GM21786 (cell line): ENCODE data around the gene STARD5.

Source experiments
- ATAC-seq: cut with Tn5 transposase; IDR thresholded peaks from one replicate; pipeline ENCODE4 v1.9.1; 2021; ENCODE audit not compliant: unreplicated experiment

STARD5 gene

DNA sequence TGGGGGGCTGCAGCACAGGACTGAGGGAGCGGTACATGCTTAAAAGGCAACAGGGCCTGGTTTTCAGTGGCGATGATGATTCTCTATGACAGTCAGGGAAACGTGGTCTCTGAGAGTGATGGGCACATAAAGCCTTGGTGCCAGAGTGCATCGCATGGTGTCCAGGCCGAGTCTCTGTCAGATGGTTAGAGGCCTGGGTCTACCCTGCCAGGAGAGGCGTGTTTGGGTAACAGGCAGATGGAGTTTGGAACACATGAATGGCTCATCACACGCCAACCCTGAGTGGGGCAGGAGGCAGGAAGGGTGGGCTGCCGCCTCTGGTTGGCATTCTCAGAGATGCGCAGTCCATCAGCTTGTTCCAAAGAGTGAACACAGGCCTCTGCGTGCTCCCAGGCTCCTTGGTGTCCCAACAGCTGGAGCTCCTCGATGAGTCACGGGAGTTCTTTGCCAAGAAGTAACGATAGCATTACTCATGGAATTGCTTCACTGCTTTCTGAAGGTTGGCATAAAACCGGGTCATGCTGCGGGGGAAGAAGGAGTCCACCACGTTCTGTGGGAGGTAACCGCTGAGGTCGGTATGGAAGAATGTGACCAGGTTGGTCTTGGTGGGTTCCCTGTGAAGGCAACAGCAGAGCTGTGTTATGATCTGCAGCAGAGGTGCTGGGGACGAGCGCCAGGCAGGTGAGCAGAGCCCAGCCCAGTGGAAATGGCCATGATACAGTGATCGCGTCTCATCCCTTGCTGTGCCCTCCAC, 11.0 kb downstream of the STARD5 start:
- ATAC-seq: no peak

DNA sequence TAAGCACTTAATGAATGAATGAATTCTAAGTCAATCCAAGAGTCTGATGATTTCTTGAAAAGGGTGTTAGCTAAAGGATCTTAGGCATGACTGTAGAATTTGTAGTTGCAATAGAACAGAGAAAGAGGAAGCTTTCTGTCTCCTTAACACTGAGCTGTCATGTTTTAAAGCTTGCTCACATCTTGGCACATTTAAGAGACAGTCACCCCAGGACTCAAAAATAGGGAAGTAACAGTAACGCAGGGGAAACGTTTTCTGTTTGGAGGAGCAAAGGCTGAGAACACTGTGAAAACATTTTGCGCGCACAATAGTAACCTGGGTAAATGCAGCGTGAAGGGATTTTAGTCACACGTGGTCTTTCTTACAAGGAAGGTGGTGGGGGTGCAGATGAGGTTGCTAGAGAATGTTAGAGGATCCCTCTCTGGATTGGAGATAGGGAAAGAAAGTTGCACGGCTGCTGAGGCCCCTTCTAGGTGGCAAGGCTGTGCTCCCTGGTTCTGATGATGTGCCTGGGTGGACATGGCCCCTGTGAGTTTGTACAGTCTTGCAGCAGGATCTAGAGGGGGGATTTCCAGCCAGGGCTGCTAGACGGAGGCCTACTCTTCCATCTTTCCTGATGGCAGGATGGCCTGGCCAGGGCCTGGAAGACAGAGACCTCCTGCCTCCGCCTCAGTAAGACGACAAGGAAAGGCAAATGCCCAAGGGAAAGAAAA, 12.0 kb downstream of the STARD5 start:
- ATAC-seq: peak; percentile 60

DNA sequence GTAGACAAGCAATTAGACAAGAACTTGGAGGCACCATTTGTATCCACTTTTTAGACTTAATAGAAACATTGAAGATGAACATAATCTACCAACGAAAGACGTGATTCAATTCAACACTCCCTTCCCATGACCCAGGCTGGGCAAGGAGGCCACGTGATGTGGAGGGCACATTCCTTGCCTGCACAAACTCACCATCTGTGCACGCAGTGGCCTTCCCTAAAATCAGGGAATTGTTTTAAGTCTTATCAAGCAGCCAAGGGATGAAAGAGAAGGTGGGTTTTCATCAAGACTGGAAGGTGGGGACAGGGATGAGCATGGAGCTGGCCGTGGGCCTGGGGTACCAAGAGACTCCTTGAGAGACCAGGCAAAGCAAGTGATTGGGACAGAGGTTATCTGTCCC, 13.5 kb downstream of the STARD5 start:
- no peak for ATAC-seq

DNA sequence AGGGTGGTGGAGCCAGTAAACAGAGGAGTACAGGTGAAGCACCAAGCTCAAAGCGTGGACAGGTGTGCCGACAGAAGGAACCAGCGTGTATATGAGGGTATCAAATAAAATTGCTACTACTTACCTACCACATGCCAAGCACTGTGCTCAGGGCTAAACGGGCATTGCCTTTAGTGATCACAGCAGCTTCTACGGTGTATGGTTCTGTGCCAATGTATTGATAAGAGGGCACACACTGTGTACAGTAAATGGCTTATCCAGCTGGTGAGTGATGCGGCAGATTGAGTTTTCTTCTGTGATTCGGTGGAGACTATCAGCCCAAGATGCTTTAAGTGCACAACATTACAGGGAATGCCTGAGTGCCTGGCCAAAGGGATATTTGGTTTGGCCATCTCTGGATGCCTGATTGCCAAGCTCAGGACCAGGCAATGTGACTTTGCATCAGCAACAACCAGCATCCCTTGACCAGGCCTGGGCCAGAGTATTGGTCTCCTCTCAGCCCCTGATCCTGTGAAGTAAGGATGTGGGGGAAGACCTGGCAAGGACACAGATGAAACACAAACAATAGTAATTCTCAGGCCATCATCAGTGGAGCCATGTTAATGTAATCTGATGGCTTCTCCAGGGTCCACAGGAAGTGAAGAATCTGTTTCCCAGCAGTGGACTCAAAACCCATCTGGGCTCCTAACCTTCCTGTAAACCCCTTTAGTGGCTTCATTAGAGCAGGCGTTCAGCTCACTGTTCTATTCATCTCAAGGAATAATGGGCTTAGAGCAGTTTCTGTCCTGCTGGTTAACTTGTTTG, 14.1 kb downstream of the STARD5 start:
- ATAC-seq: no peak

DNA sequence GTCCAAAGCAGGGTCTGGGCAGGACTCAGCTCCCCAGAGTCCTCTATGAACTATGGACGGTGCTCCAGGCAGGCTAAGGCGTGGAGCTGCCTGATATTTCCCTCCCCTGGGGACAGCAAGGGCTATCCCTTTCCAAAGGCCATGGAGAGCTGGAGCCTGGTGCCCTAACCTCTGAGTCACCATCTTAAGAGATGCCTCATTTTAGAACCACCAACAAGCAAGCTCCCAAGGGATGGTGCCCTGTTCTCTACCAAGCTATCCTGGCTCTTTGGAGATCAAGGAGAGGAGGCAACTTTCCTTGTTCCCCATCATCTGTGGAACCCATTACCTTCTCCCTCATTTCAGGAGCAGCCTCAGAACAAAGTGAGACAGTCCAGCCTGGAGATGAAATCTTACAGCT, 15.7 kb downstream of the STARD5 start:
- ATAC-seq: no peak

DNA sequence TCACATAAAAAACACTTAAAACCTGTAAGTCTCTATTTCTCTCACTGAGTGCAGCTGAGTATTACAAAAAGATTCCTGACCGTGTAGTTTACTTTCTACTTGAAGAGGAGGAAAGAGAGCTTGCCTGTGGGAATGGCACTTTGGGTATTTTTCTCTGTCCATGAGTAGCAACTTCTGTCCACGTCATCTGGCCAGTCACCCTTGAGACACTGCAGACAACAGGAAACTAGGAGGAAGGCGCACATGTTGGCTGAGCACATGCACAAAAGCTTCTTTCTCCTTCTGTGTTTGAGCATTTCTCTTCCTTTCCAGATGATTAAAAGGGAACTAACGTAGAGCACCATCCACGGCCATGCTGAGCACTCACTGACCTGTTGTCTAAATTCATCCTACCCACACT, 19.7 kb downstream of the STARD5 start:
- ATAC-seq: no peak

DNA sequence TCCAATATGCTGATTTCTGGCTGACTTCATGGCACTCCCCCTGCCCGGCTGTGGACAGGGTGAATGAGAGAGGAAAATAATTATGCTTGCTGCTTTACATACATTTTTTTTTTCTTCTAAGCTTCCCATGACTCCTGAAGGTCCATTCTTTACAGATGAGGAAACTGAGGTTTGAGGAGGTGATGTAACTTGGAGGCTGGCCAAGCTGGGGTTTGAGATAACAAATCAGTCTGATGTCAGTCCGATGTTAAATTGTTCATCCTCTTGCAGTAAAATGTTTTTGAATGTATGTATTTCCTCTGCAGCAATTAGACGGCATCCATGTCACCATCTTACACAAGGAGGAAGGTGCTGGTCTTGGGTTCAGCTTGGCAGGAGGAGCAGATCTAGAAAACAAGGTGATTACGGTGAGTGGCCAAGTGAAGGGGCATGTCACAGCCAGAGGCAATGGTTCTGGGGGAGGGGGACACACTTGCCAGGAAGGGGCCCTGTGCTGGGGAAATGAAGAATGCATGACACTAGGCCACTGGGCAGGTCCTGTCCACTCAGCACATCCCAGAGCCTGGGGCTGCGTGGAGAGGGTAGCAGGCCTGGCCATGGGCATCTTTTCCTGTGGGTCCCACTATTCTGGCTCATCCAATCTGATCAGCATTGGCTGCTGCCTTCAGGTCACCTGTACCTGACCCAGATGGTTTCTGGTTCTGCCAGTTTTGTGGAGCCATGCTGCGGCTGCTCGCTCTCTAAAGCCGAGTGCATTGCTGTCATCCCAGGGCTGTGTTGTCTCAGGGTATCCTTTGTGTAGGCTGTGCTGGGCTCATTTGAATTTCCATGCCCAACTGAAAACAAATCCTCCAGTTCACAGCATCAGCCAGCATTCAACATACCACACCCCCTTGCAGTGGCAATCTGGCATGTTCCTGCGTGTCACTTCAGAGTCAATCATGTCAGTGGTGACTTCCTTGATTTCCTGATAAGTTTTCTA, 20.4 kb downstream of the STARD5 start:
- ATAC-seq: no peak

DNA sequence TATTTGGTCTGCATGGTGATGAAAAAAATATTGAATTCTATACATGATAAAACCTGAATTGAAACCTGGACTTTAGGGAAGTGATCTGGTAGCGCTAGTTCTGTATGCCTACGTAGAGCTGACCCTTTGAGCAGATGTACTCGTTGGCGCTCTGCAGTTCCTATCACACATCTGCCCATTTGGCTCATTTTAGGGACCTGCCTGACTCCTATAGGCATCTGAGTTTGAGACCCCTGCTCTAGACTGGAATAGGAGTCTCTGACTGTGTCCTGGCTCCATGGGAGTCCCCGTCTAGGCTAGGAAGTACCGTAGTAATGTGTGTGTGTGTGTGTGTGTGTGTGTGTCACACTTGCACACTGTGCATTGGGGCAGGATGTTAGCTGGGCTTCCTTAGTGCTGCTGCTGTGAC, 21.2 kb downstream of the STARD5 start:
- no peak for ATAC-seq

DNA sequence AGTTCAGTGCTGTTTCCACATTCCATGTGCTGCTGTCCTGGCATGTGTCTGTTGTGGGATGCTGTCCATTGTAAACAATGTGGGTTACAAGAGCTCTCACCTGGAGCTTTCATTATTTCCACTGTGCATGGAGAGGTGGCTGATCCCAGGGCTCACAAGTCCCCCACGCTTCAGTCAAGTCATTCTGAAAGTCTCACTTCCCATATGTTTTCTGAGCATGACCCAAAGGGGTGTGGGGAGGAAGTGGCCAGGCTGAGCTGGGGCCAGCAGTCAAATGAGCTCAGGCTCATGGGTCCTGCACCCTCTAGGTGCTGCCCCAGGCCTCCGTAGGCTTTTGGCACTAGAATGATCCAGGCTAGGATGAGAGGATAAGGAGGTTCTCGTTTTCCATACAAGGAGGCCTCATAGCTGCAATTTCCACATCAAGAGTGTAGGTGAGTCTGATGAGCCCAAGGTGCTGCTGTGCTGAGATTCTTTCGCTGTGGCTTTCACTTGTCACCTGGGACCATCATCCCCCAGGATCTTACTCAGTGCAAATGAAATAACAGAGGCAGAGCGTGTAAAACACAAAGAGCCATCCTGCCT, 22.0 kb downstream of the STARD5 start:
- peak; percentile 81 for ATAC-seq

DNA sequence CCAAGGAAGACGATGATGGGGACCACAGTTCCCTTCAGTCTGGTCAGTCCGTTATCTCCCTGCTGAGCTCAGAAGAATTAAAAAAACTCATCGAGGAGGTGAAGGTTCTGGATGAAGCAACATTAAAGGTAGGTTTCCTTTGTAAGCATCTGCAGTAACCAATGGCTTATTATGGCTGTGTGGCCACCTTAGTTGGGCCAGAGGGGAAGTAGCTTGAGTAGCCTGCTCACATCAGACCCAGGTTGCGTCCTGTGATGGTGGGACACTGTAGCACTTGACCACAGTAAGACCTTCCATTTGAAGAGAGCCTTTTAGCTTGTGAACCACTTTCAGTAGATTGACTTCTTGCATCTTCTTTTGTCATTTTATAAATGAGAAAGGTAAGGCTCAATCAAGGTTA, 22.6 kb downstream of the STARD5 start:
- ATAC-seq: peak; percentile 16

DNA sequence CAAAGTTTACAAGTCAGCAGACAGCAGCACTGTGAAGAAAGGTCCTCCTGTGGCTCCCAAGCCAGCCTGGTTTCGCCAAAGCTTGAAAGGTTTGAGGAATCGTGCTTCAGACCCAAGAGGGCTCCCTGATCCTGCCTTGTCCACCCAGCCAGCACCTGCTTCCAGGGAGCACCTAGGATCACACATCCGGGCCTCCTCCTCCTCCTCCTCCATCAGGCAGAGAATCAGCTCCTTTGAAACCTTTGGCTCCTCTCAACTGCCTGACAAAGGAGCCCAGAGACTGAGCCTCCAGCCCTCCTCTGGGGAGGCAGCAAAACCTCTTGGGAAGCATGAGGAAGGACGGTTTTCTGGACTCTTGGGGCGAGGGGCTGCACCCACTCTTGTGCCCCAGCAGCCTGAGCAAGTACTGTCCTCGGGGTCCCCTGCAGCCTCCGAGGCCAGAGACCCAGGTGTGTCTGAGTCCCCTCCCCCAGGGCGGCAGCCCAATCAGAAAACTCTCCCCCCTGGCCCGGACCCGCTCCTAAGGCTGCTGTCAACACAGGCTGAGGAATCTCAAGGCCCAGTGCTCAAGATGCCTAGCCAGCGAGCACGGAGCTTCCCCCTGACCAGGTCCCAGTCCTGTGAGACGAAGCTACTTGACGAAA, 24.2 kb downstream of the STARD5 start:
- ATAC-seq: no peak

DNA sequence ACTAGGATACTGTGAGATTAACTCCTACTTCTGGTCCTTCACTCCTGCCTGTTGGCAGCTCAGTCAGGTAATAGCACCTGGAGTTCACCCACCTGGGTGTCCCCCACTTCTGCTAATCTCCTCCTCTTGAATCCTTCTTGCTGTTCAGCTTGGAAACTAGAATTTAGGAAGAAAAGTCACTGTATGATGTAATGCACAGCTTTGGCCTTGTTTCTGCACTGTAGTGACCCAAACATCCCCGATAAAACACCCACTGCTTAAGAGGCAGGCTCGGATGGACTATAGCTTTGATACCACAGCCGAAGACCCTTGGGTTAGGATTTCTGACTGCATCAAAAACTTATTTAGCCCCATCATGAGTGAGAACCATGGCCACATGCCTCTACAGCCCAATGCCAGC, 24.8 kb downstream of the STARD5 start:
- no peak for ATAC-seq

DNA sequence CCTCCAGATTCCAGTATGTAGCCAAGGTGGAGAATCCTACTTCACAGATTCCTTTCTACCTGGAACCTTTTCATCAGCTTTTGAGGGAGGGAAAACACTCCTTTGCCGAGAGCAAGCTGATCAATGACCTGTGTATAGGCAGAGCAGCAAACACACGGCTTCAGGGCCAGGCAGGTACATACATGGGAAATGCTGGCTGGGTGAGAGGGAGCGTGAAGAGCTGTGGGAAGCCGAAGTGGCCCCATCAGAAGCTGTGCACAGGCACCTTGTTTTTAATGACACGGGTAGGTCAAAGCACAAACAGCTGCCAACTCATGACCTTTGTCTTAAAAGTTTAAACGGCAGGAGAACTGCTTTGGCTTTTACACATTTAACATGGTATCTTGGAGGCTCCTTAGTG, 25.3 kb downstream of the STARD5 start:
- no peak for ATAC-seq

DNA sequence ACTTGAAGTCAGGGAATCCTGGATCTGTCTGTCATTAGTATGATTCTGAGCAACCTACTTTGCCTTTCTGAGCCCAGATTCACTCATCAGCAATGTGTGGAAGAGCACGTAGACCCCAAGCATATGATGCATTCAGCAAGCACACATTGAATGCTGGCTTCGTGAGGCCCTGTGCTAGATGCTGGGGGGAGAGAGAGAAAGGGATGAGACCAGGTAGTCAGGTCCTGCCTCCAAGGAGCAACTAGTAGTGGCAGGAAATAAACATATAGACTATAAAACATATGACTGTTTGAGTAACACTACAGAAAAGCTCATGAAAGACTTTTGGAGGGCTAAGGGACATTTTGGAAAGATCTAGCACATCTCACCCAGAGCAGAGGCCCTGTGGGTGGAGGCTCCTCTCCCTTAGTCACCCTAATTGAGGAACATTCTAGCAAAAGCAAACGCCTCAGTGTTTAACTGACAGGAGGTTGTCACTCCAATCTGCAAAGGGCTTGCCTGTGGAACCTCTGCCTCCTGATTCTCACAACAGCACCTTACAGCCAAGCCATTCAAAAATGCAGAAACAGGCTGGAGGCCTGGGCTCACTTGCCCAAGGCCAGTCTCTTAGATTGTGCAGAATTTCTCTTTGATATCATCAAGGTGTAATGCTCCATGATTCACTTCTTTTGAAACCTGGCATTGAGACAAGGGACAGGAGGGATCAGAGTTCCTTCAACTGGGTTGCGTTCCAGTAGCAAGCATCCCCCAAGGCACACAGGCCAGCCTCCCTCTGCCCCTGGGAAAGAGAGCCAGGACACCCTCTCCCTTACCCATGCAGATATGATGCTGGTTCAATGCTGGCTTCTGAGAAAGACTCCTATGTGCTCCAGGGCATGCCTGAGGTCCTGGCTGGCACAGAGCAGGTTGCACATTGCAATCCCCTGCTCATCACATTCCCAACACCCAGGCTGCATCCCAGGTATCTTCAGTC, 26.1 kb downstream of the STARD5 start:
- no peak for ATAC-seq

DNA sequence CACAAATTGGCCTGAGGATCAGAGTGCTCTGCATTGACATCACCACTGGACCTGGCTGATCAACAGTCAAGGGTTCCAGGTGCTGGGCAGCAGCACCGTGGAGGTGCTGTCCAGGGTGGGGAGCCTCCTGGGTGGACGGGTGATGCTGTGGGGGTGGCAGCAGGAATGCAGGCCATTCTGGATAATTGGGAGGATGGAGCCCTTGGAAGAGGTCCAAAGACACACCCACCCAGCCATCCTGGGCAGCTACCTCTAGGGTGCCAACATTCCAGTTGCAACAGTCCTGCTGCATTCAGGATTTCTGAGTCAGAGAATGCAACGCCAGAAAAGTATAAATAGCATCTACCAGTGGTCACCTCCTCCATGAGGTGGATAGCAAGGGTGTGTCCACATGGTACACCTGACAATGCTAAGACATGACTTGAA, 26.8 kb downstream of the STARD5 start:
- no peak for ATAC-seq

DNA sequence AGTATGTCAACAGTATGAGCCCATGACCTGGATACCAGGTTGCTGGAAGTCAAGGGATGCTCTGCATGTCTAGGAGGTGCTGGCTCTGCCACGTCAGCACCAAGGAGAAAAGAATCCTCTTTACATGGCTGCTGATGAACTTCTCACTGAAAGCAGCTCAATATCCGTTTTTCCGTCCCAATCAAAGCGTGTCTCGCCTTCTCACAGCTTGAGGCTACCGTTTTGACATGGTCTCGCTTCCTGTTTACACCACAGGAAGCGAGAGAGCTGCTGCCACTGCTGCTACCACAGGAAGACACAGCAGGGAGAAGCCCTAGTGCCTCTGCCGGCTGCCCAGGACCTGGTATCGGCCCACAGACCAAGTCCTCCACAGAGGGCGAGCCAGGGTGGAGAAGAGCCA, 27.3 kb downstream of the STARD5 start:
- ATAC-seq: peak; percentile 32

DNA sequence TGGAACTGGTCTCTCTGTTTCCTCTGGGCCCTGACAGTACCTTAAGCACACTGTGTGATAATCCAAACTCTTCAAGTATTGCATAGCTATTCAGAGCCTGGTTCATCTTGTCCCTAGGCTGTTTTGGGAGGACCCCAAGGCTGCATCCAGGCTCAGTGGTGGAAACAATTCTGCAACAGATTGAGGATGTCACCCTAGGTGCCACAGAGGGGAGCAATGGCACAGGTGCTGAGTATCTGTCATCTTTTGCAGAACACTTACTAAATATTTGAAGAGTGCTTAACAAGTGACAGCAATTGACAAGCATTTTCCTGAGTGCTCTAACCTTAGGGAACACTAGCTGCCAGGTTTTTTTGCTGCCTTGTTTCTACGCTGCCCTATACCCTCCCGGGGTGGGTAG, 27.8 kb downstream of the STARD5 start:
- no peak for ATAC-seq

DNA sequence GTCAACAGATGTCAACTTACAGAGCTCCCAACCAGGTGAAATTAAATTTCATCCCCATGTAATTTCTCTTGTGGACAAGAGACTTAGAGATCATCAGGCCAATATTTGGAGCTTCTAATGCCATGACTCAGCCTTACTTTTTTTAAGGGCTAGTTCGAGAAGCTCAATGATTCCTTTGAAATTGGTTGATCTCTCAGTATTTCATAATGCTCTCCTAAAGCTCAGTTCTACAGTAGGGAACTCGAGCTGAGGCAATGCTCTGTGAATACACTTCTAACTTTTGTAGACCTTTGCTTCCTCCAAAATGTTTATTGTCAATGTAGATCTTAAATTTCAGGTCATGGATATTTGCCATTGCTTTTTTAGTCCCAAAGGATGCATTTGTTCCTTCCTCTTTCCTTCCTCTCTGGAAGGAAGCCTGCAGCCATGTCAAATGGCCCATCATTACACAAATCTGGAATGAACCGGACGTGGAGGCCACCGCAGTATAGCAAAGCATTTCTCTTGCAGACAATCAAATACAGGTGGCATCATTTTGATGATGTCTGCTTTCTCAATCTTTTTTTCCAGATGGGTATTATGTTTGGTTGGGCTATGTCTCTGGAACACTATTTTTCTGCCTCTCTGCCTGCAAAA, 28.3 kb downstream of the STARD5 start:
- ATAC-seq: no peak
